Measurements from ENCODE around the gene SCAMP1. TPM values are rescaled to one million over a fixed set of nuclear protein-coding genes. Genes with fewer than 3 reads are reported as not detected.
A peak's percentile ranks its signal among the peaks of the same experiment; 100 is the strongest.

SCAMP1 gene
- polyA plus RNA-seq, 3 donors from 2014 or later, result 30.6 to 42.4 (median 42.0) TPM

GRCh38 chr5:78508186-78508765 is 147.9 kb downstream of the SCAMP1 start:
- H3K9me3 Mint-ChIP-seq, result no peaks in the 10 kb centered on the region
- no peak for DNase-seq
- no peak overlapping the region for H3K27ac Mint-ChIP-seq
- peaks cover 13 to 19% of the 10 kb centered on the region in 2 donors for H3K4me1 Mint-ChIP-seq
- peaks cover 8 to 24% (median 16%) of the 10 kb centered on the region in 3 donors for H3K27me3 Mint-ChIP-seq (ENCODE audit: low read depth in 3 of 3)
- no peak overlapping the region for H3K4me3 Mint-ChIP-seq
- H3K36me3 Mint-ChIP-seq, result no peaks in the 10 kb centered on the region

GRCh38 chr5:78509145-78509865 is 148.9 kb downstream of the SCAMP1 start:
- Mint-ChIP-seq H3K4me1 (peaks cover 13 to 19% of the 10 kb centered on the region in 2 donors), H3K27me3 (ENCODE audit: low read depth in 3 of 3) (peaks cover 8 to 24% (median 17%) of the 10 kb centered on the region in 3 donors), H3K27ac (no peak overlapping the region), H3K4me3 (peak overlapping the region; percentile 80 to 92 (median 91)), H3K9me3 (no peaks in the 10 kb centered on the region), H3K36me3 (no peaks in the 10 kb centered on the region)
- DNase-seq, result peak in 2 of 3 donors; percentile 5 to 7

GRCh38 chr5:78509884-78510769 is 149.7 kb downstream of the SCAMP1 start:
- Mint-ChIP-seq H3K27ac (no peak overlapping the region), H3K4me1 (peaks cover 13 to 19% of the 10 kb centered on the region in 2 donors), H3K36me3 (no peaks in the 10 kb centered on the region), H3K9me3 (no peaks in the 10 kb centered on the region), H3K27me3 (ENCODE audit: low read depth in 3 of 3) (peaks cover 8 to 24% (median 19%) of the 10 kb centered on the region in 3 donors), H3K4me3 (peak overlapping the region; percentile 80 to 92 (median 91))
- peak; percentile 21 to 28 (median 27) for DNase-seq

- peaks cover 13 to 19% of the 10 kb centered on the region in 2 donors for H3K4me1 Mint-ChIP-seq
- H3K9me3 Mint-ChIP-seq, result no peaks in the 10 kb centered on the region
- H3K27ac Mint-ChIP-seq, result no peak overlapping the region
- H3K36me3 Mint-ChIP-seq, result no peaks in the 10 kb centered on the region
- DNase-seq, result no peak
- H3K4me3 Mint-ChIP-seq, result peak overlapping the region in 2 of 5 donors; percentile 54 to 83
- peaks cover 6 to 24% (median 22%) of the 10 kb centered on the region in 3 donors for H3K27me3 Mint-ChIP-seq (ENCODE audit: low read depth in 3 of 3)
Measured at GRCh38 chr5:78511121-78511906, 150.9 kb downstream of the SCAMP1 start.

GRCh38 chr5:78512435-78512834 is 152.0 kb downstream of the SCAMP1 start:
- Mint-ChIP-seq H3K4me1 (peaks cover 13 to 19% of the 10 kb centered on the region in 2 donors), H3K27ac (no peak overlapping the region), H3K4me3 (no peak overlapping the region), H3K36me3 (no peaks in the 10 kb centered on the region), H3K27me3 (ENCODE audit: low read depth in 3 of 3) (peaks cover 8 to 26% (median 23%) of the 10 kb centered on the region in 3 donors), H3K9me3 (no peaks in the 10 kb centered on the region)
- no peak for DNase-seq

- no peaks in the 10 kb centered on the region for H3K36me3 Mint-ChIP-seq
- peaks cover 13 to 19% of the 10 kb centered on the region in 2 donors for H3K4me1 Mint-ChIP-seq
- no peak for DNase-seq
- H3K27me3 Mint-ChIP-seq (ENCODE audit: low read depth in 3 of 3), result peaks cover 7 to 23% (median 22%) of the 10 kb centered on the region in 3 donors
- no peak overlapping the region for H3K4me3 Mint-ChIP-seq
- H3K9me3 Mint-ChIP-seq, result no peaks in the 10 kb centered on the region
- H3K27ac Mint-ChIP-seq, result no peak overlapping the region
Measured at GRCh38 chr5:78513441-78513840, 153.0 kb downstream of the SCAMP1 start.

GRCh38 chr5:78514427-78515330 is 154.3 kb downstream of the SCAMP1 start:
- Mint-ChIP-seq H3K4me1 (peaks cover 6 to 12% of the 10 kb centered on the region in 2 donors), H3K9me3 (no peaks in the 10 kb centered on the region), H3K27ac (no peak overlapping the region), H3K4me3 (no peak overlapping the region), H3K36me3 (no peaks in the 10 kb centered on the region), H3K27me3 (ENCODE audit: low read depth in 3 of 3) (peaks cover 7 to 21% (median 19%) of the 10 kb centered on the region in 3 donors)
- no peak for DNase-seq

- Mint-ChIP-seq H3K4me1 (peaks cover 0 to 2% of the 10 kb centered on the region in 2 donors), H3K27me3 (ENCODE audit: low read depth in 3 of 3) (peaks cover 5 to 22% (median 19%) of the 10 kb centered on the region in 3 donors), H3K9me3 (no peaks in the 10 kb centered on the region), H3K36me3 (no peaks in the 10 kb centered on the region), H3K4me3 (no peak overlapping the region), H3K27ac (no peak overlapping the region)
- no peak for DNase-seq
Measured at GRCh38 chr5:78515670-78516069, 155.3 kb downstream of the SCAMP1 start.

GRCh38 chr5:78518365-78519197 is 158.2 kb downstream of the SCAMP1 start:
- Mint-ChIP-seq H3K27ac (no peak overlapping the region), H3K36me3 (no peaks in the 10 kb centered on the region), H3K27me3 (ENCODE audit: low read depth in 3 of 3) (peaks cover 2 to 16% (median 12%) of the 10 kb centered on the region in 3 donors), H3K4me3 (no peak overlapping the region), H3K4me1 (no peaks in the 10 kb centered on the region), H3K9me3 (no peaks in the 10 kb centered on the region)
- no peak for DNase-seq

GRCh38 chr5:78519198-78519941 is 159.0 kb downstream of the SCAMP1 start:
- no peak overlapping the region for H3K27ac Mint-ChIP-seq
- peaks cover 2 to 16% (median 12%) of the 10 kb centered on the region in 3 donors for H3K27me3 Mint-ChIP-seq (ENCODE audit: low read depth in 3 of 3)
- no peaks in the 10 kb centered on the region for H3K9me3 Mint-ChIP-seq
- no peaks in the 10 kb centered on the region for H3K36me3 Mint-ChIP-seq
- H3K4me3 Mint-ChIP-seq, result no peak overlapping the region
- DNase-seq, result no peak
- H3K4me1 Mint-ChIP-seq, result no peaks in the 10 kb centered on the region

GRCh38 chr5:78521455-78521854 is 161.0 kb downstream of the SCAMP1 start:
- H3K36me3 Mint-ChIP-seq, result no peaks in the 10 kb centered on the region
- no peaks in the 10 kb centered on the region for H3K4me1 Mint-ChIP-seq
- no peak overlapping the region for H3K27ac Mint-ChIP-seq
- DNase-seq, result no peak
- H3K4me3 Mint-ChIP-seq, result no peak overlapping the region
- no peaks in the 10 kb centered on the region for H3K9me3 Mint-ChIP-seq
- peaks cover 7 to 19% (median 10%) of the 10 kb centered on the region in 3 donors for H3K27me3 Mint-ChIP-seq (ENCODE audit: low read depth in 3 of 3)

All from immature natural killer cell (primary cell).